TTC549 (cell line): ENCODE measurements around the gene CDC5L.

Experiments used
- FAIRE-seq: peaks from 2 replicates; lab custom pipeline; 2012; peaks lifted over from hg19 to GRCh38; lab: Jason Lieb, UNC

Gene CDC5L

GRCh38 chr6:44375071-44375470 lies 12.4 kb upstream of the CDC5L start:
- no peak for FAIRE-seq

- no peak for FAIRE-seq
Measured at GRCh38 chr6:44377484-44377883, 10.0 kb upstream of the CDC5L start.

GRCh38 chr6:44377971-44378370 lies 9.5 kb upstream of the CDC5L start:
- no peak for FAIRE-seq

- no peak for FAIRE-seq
Measured at GRCh38 chr6:44381739-44382138, 5.8 kb upstream of the CDC5L start.

DNA sequence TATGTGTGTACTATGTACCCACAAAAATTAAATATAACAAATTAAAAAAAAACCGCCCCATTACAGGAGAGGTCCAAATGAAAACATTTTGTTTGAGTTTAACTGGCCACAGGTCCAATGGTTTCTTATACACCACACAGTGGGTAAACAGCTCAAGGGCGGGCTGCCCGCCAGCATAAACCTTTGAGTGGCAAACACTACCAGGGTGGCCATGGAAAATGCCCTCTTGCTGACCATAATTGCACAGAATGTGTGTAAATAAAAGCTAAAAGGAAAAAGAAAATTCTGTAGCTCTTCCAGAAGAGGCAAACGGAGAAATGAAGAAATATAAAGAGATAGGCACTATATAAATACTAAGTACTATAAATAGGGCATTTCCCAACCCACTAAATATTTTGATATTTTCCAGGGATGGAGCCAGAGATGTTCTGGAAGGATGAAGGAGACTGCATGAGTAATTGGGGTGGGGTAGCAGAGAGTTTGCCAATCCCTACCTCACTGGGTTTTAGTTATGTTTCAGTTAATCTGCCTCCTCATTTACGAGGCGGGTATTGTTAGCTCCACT lies 1.1 kb upstream of the CDC5L start:
- FAIRE-seq = no peak

DNA sequence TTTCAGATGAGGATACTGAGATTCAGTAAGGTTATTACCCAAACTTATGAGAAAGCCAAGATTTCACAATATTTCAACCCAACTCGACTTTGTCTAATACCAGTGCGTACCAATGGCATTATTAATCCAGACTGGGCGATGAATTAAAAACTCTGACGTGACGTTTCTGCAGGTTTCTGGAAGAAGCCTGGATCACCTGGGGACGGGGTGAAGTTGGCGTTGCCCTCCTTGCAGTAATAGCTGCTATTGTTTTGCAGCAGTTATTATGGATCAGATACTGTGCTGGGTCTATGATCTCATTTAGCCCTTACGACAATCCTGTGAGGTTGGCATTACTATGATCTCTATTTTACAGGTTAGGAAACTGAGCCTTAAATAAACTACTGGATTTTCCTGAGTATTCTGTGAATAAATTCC lies 569 bp upstream of the CDC5L start:
- no peak for FAIRE-seq

- FAIRE-seq = no peak
Measured at GRCh38 chr6:44388135-44388487, 605 bp downstream of the CDC5L start.

GRCh38 chr6:44388887-44389286 lies 1.4 kb downstream of the CDC5L start:
- no peak for FAIRE-seq

DNA sequence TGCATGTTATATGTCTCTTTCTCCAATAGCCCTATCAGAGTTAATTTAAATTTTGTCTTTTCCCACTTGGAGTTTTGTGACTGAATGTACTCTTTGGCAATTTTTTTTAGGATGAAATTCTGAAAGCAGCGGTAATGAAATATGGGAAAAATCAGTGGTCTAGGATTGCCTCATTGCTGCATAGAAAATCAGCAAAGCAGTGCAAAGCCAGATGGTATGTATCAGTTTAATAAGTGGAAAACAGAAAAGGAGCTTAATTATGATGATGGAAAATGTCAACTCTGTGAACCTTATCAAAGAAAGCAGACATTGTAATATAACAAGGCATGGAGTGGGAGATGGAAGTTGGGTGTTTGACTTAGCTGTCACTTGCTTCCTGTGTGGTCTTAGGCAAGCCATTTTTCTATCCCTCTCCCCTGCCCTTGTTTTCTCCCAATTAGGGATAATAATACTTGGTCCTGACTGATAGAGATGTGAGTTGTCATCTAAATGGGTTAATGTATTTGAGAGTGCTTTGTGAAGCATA lies 2.7 kb downstream of the CDC5L start:
- FAIRE-seq = no peak

GRCh38 chr6:44395501-44395900 lies 8.0 kb downstream of the CDC5L start:
- FAIRE-seq = no peak

DNA sequence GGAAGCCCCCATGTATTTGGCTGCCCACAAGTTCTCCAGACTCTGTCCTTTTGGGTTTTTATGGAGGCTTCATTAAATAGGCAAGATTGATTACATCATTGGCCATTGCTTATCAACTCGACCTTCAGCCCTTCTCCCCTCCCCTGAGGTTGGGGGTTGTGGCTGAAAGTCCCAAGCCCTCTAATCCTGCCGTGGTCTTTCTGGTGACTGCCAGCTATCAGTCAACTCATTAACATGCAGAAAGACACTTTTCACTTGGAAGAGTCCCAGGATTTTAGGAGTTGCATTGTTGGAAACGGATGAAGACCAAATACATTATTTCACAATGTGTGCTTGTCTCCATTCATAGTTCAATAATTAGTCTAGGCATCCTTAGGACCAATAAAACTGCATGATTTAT lies 9.5 kb downstream of the CDC5L start:
- FAIRE-seq = no peak

DNA sequence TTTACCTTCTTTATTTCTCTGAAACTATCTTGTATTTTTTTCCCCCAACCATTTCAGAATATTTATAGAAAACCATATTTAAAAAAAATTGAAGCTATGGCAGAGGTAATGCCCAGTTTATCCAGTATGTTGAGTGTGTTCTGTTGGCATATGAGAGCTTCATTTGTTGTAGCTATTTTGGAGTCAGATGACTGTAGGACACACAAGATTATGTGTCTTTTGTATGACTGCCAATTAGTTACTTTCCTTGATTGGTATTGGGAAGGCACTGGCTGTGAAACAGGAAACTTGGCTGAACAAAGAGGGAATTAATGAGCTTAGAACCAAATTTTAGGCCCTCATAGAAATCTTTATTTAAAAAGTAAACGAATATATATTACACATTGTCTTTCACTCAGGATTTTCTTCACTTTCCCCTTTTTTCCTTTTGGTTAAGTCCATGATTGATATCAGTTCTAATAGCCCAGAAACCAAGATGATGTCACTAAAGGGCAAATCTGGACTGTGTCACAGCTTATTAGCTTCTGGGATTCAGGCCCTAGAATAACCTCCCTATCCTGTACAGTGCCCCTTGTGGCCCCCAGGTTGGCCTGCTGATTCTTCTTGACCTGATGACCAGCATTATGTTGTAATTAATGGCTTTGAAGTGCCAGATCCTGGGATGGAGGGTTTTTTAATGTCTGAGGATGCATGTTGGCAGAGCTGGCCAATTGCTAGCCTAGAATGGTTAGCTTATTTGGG lies 10.1 kb downstream of the CDC5L start:
- no peak for FAIRE-seq

- no peak for FAIRE-seq
Measured at GRCh38 chr6:44399991-44400390, 12.5 kb downstream of the CDC5L start.

DNA sequence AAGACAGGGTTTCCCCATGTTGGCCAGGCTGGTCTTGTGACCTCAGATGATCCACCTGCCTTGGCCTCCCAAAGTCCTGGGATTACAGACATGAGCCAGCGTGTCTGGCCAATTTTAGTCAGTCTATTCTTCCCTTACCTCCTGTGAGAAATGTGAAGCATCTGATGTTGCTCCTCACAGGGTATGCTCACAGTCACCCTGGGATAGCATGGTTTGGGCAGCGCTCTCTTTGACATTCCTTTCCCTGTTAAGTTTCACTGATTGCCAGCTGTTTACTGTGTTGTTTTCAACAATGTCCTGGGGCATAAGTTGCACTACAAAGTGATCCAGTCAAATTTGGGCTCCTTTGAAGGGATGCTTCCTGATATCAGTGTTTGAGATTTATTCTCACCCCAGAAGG lies 13.1 kb downstream of the CDC5L start:
- FAIRE-seq = no peak

GRCh38 chr6:44401138-44401537 lies 13.6 kb downstream of the CDC5L start:
- FAIRE-seq = no peak

- FAIRE-seq = no peak
Measured at GRCh38 chr6:44404022-44404714, 16.7 kb downstream of the CDC5L start.

GRCh38 chr6:44404715-44405099 lies 17.2 kb downstream of the CDC5L start:
- no peak for FAIRE-seq

GRCh38 chr6:44407951-44408670 lies 20.6 kb downstream of the CDC5L start:
- no peak for FAIRE-seq

DNA sequence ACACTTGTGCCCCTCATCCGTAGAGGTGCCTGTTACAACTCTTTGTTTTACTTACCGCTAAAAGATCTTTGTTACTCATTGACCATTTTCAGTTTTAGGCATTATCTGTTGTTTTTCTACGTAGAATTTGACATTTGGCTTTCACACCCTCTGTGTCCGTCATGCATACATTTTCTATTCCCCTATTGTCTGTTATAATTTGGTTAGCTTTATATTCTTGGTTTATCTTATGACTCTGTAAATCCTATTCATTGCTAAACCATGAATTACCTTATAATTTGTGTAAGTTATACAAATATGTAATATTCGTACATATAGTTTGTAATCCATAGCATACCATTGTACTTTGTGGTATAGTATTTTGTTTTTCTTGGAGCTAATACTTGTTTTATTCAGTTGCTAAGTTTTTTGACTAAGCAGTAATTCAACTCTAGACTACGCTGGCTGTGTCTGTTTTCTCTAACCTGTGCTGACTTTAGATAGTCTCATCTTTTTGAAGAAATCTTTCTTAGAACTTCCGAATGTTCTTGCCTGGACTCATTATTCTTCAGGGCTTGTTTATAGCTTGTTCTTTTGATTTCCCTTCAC lies 21.8 kb downstream of the CDC5L start:
- FAIRE-seq = no peak

- FAIRE-seq = no peak
Measured at GRCh38 chr6:44410363-44410762, 22.9 kb downstream of the CDC5L start.

DNA sequence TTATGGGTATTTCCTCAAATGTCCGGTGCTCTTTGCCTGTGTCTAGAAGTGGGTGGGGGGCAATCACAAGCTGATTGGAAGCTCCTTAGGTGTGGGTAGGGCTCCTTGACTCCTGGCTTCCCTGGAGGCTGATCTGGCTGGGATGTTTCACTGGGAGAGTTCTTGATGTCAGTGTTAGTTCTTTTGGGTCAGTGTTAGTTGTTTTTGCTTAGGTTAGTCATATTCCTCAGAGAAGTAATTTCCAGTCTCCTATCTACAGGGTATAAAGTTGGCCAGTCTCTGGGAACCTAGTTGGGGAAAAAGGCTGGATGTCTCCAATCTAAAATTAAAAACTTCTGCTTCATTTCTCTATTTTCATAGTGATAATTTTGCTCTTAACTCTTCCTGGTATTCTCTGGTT lies 23.6 kb downstream of the CDC5L start:
- no peak for FAIRE-seq

- FAIRE-seq = no peak
Measured at GRCh38 chr6:44415449-44415848, 27.9 kb downstream of the CDC5L start.
